ENCODE measurements around the gene PAX8.
"Not testable (repeated sequence)": the region's sequence is repeated elsewhere in the genome, so short reads cannot be mapped to it uniquely, and the experiment has no call there.

- not testable (repeated sequence) for TF ChIP-seq CTCF (IDR thresholded peaks at IDR 0.05; ENCODE audit: insufficient read depth, low read length); POLR2AphosphoS5 (IDR thresholded peaks at IDR 0.05; ENCODE audit: low read depth)
- TF ChIP-seq, protein P1, sequence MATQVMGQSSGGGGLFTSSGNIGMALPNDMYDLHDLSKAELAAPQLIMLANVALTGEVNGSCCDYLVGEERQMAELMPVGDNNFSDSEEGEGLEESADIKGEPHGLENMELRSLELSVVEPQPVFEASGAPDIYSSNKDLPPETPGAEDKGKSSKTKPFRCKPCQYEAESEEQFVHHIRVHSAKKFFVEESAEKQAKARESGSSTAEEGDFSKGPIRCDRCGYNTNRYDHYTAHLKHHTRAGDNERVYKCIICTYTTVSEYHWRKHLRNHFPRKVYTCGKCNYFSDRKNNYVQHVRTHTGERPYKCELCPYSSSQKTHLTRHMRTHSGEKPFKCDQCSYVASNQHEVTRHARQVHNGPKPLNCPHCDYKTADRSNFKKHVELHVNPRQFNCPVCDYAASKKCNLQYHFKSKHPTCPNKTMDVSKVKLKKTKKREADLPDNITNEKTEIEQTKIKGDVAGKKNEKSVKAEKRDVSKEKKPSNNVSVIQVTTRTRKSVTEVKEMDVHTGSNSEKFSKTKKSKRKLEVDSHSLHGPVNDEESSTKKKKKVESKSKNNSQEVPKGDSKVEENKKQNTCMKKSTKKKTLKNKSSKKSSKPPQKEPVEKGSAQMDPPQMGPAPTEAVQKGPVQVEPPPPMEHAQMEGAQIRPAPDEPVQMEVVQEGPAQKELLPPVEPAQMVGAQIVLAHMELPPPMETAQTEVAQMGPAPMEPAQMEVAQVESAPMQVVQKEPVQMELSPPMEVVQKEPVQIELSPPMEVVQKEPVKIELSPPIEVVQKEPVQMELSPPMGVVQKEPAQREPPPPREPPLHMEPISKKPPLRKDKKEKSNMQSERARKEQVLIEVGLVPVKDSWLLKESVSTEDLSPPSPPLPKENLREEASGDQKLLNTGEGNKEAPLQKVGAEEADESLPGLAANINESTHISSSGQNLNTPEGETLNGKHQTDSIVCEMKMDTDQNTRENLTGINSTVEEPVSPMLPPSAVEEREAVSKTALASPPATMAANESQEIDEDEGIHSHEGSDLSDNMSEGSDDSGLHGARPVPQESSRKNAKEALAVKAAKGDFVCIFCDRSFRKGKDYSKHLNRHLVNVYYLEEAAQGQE (IDR thresholded peaks at IDR 0.05; ENCODE audit: insufficient replicate concordance, low read depth), result not testable (repeated sequence)
Measured at GRCh38 chr2:113297590-113297989, 18.9 kb upstream of the PAX8 start.
